Transverse colon (tissue), 4 donors: ENCODE data around the gene SLC24A4. TPM values are rescaled to one million over a fixed set of nuclear protein-coding genes. Genes with fewer than 3 reads are reported as not detected.

Experiments
- DNase-seq: peaks from one replicate; pipeline ENCODE4 v3.0.0-alpha.2; 2019
- H3K27ac ChIP-seq, 4 donors: fragments of 200-600 bp; sonication (generic); 2 replicates each; pipeline ENCODE4 v1.5.1; 2016 to 2018; ENCODE audit warnings: inconsistent platforms in 4 of 4
- H3K27me3 ChIP-seq: fragments of 200-600 bp; sonication (generic); 2 replicates; pipeline ENCODE4 v1.5.1; 2017; ENCODE audit warnings: inconsistent platforms
- H3K36me3 ChIP-seq, 4 donors: fragments of 200-600 bp; sonication (generic); 2 replicates each; pipeline ENCODE4 v1.5.1; 2017 to 2019; ENCODE audit warnings: inconsistent platforms in 4 of 4
- H3K4me1 ChIP-seq, 4 donors: fragments of 200-600 bp; sonication (generic); 2 replicates each; pipeline ENCODE4 v1.5.1; 2017 to 2020; ENCODE audit warnings: inconsistent platforms in 4 of 4
- H3K4me3 ChIP-seq, 4 donors: fragments of 200-600 bp; sonication (generic); 1 replicate in 1 of 4; 2 replicates in 3 of 4; pipeline versions ENCODE4 v1.5.1 to v1.6.1; 2017 to 2019; ENCODE audit warnings: inconsistent platforms in 4 of 4
- H3K9me3 ChIP-seq, 2 donors: fragments of 200-600 bp; sonication (generic); 2 replicates each; pipeline ENCODE4 v1.5.1; 2017 to 2019; ENCODE audit warnings: inconsistent platforms in 2 of 2
- CTCF ChIP-seq, 5 experiments: fragments of 200-600 bp in 3 of 5; fragments of 450-650 bp in 2 of 5; sonication (generic) in 3 of 5; IDR thresholded peaks; 1 replicate in 2 of 5; 2 replicates in 3 of 5; pipeline ENCODE4 v1.5.1; 2016 to 2017; ENCODE audit warnings: antibody characterized with exemption in 5 of 5, inconsistent platforms in 3 of 5, mild to moderate bottlenecking in 2 of 5, moderate library complexity in 1 of 5
- EP300 ChIP-seq: sonication (generic); formaldehyde crosslinking; IDR thresholded peaks from one replicate; pipeline ENCODE4 v1.6.1; 2017; ENCODE audit warnings: antibody characterized with exemption, low read depth
- POLR2A ChIP-seq: fragments of 450-650 bp; IDR thresholded peaks from one replicate; pipeline ENCODE4 v1.6.1; 2016; ENCODE audit warnings: antibody characterized with exemption, mild to moderate bottlenecking, moderate library complexity
- POLR2AphosphoS5 ChIP-seq, 3 donors: sonication (generic); formaldehyde crosslinking; IDR thresholded peaks; one replicate each; pipeline ENCODE4 v1.6.1; 2016; ENCODE audit warnings: antibody characterized with exemption in 3 of 3
- WGBS, 2 donors: methylation state at CpG; one replicate each; pipeline ENCODE4 v1.1.5; 2018; ENCODE audit warnings: low coverage in 1 of 2; 5-methylcytosine and 5-hydroxymethylcytosine counted together
- in situ Hi-C, 4 donors: fragments of 200-750 bp; cut with MboI; loops; one replicate each; pipeline versions ENCODE4 v1.15.0 to v1.15.1; 2017; ENCODE audit warnings: low sequenced_read_pairs in 3 of 4, low pct_ligation_motif_present in 1 of 4, low pct_unique_long_range_greater_than_20kb in 1 of 4
- intact Hi-C: fragments of 100-400 bp; cut with DNase I; formaldehyde crosslinking; loops from one replicate; pipeline ENCODE4 v1.15.1; 2023; ENCODE audit warnings: low total_unique reads
- total RNA-seq, 4 donors: library from RNA; depleted of rRNA; stranded (reverse); fragments of >200 nt; gene quantifications; one replicate each; pipeline ENCODE4 v1.1.0, GENCODE V29; 2016

Gene SLC24A4
- total RNA-seq, 4 donors from 2014 or later: 0.27 to 0.48 TPM; not detected in 2

GRCh38 chr14:92455231-92455630, 132.3 kb downstream of the SLC24A4 start:
- Histone ChIP-seq H3K4me3 (no peak overlapping the region), H3K27ac (no peak overlapping the region), H3K4me1 (no peaks in the 10 kb centered on the region), H3K9me3 (no peaks in the 10 kb centered on the region), H3K36me3 (no peaks in the 10 kb centered on the region), H3K27me3 (no peaks in the 10 kb centered on the region)
- 97 to 100% methylated on average over 1 to 2 of the region's 2 CpGs for WGBS, 2 donors
- TF ChIP-seq POLR2A (no peak), POLR2AphosphoS5 (IDR thresholded peaks at IDR 0.05) (no peak), EP300 (no peak), CTCF (IDR thresholded peaks at IDR 0.05) (no peak)
- DNase-seq: no peak
- in situ Hi-C loops (loop anchor here in 2 of 4 donors (10.0 to 25.0 kb wide), 2 partner anchors 318 to 320 kb away; no protein-coding TSS in a partner anchor), intact Hi-C loops (no loop called here)

- TF ChIP-seq POLR2AphosphoS5 (IDR thresholded peaks at IDR 0.05): no peak
- TF ChIP-seq CTCF (IDR thresholded peaks at IDR 0.05): peak; percentile 55 to 65 (median 59)
- 63% methylated on average over 21 of the region's 23 CpGs; no CpG with 5 or more reads in 1 of the 2 donors for WGBS, 2 donors
- Histone ChIP-seq H3K27me3 (no peaks in the 10 kb centered on the region), H3K4me3 (no peak overlapping the region), H3K9me3 (no peaks in the 10 kb centered on the region), H3K27ac (no peak overlapping the region), H3K36me3 (no peaks in the 10 kb centered on the region), H3K4me1 (peaks cover 0 to 8% (median 2%) of the 10 kb centered on the region in 4 donors)
- intact Hi-C loops: no loop called here
- DNase-seq: peak; percentile 35
- in situ Hi-C loops: loop anchor here in 2 of 4 donors (10.0 to 25.0 kb wide), 2 partner anchors 319 to 322 kb away; no protein-coding TSS in a partner anchor
Observed at GRCh38 chr14:92456215-92457015, 133.4 kb downstream of the SLC24A4 start.

- Histone ChIP-seq H3K9me3 (no peaks in the 10 kb centered on the region), H3K36me3 (no peaks in the 10 kb centered on the region), H3K27ac (no peak overlapping the region), H3K4me3 (no peak overlapping the region), H3K4me1 (peaks cover 0 to 8% (median 2%) of the 10 kb centered on the region in 4 donors), H3K27me3 (no peaks in the 10 kb centered on the region)
- WGBS, 2 donors: 82 to 100% methylated on average over 1 to 5 of the region's 5 CpGs
- in situ Hi-C loops (loop anchor here in 2 of 4 donors (10.0 to 25.0 kb wide), 2 partner anchors 320 to 322 kb away; no protein-coding TSS in a partner anchor), intact Hi-C loops (no loop called here)
- no peak for DNase-seq
- TF ChIP-seq POLR2AphosphoS5 (IDR thresholded peaks at IDR 0.05) (no peak), EP300 (no peak), CTCF (IDR thresholded peaks at IDR 0.05) (no peak), POLR2A (no peak)
Observed at GRCh38 chr14:92457016-92457565, 134.1 kb downstream of the SLC24A4 start.
